ENCODE results near the gene RWDD3.

The RWDD3 gene, protein sequence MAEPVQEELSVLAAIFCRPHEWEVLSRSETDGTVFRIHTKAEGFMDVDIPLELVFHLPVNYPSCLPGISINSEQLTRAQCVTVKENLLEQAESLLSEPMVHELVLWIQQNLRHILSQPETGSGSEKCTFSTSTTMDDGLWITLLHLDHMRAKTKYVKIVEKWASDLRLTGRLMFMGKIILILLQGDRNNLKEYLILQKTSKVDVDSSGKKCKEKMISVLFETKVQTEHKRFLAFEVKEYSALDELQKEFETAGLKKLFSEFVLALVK

DNA sequence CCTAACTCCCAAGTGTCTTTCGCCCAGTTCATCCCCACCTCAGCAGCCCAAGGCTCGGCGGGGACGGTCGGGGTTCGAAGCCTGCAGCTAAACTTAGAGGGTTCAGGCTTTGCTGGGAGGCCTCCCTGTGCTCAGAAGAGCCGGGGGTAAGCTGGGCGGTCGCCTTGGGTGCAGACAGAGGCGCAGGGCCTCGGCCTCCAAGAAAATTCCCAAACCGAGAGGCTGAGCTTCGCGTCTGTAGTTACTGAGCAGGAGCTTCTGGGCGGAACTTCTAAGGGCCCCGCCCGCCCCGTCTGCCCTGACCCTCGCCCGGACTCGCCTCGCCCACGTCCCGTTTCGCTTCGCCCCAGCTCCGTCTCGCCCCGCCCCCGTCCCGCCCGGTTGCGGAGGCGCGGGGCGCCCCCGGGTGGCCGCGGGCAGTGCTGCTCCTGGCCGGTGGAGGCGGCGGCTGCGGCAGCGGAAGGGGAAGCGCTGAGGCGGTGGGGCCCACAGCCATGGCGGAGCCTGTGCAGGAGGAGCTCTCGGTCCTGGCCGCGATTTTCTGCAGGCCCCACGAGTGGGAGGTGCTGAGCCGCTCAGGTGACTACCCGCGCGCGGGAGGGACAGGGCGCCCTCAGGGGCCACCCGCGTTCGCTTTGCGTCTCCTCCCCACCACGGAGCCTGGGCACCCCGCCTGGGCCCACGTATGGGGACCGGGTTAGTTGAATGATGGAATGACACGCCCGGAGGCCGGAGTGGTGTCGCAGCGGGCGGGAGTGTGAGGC, at the start of gene RWDD3:
TSS of gene RWDD3 (plus strand) at position 474 of the 764 bp plus-strand sequence. CDS start at position 495, 21 bp downstream.
- peak; percentile 96 for DNase-seq (ENCODE audit: extremely low spot score)
- TF ChIP-seq SP1 (IDR thresholded peaks at IDR 0.05) (no peak), HDGF (IDR thresholded peaks at IDR 0.05; ENCODE audit: borderline replicate concordance) (no peak), TARDBP (IDR thresholded peaks at IDR 0.05) (no peak), FOXM1 (IDR thresholded peaks at IDR 0.05; ENCODE audit: borderline replicate concordance) (0 out of 2 replicates have a peak, but pooled peaks have one; percentile 41), FOXK2 (IDR thresholded peaks at IDR 0.05) (no peak), L3MBTL2 (conservative IDR thresholded peaks at IDR 0.05) (peak; percentile 71), ZNF384 (IDR thresholded peaks at IDR 0.05) (no peak), SUZ12 (IDR thresholded peaks at IDR 0.05) (no peak), LEF1 (IDR thresholded peaks at IDR 0.05; ENCODE audit: borderline replicate concordance) (no peak), BHLHE40 (IDR thresholded peaks at IDR 0.05; ENCODE audit: borderline replicate concordance) (no peak)
- POLR2A ChIA-PET, result interaction anchor here (0.7 to 2.0 kb wide), 14 partner anchors 10 to 380 kb away, joined by 3 to 19 read pairs (median 4); partner anchors contain the start of genes ALG14 and TLCD4
- CTCF ChIA-PET, result interaction anchor here (0.6 to 1.6 kb wide), 18 partner anchors 10 to 380 kb away, joined by 3 to 18 read pairs (median 5); partner anchors contain the start of genes ALG14 and TLCD4

DNA sequence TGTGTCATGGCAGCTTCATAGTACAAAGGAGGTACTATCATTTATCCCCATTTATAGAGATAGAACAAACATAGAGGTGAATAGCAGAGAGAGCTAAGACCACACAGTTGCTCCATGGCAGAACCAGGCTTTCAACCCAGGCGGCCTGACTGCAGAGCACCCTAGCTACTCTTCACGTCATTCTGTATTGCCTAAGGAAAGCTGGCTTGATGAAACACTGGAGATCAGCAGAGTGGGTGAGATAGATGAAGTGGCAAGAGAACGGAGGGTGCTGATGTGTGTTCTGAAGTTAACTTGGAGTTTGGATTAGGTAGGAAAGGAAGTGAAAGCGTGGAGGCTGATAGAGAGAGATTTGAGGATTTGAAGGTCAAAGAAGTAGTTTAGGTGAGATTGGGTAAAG, 47.9 kb upstream of the RWDD3 start:
- no peak for DNase-seq (ENCODE audit: extremely low spot score)
- ChIA-PET POLR2A (no interaction called here), CTCF (interaction anchor here (0.6 kb wide), 1 partner anchor 626 kb away, joined by 3 read pairs; no protein-coding TSS in a partner anchor)
- TF ChIP-seq SP1 (IDR thresholded peaks at IDR 0.05), result no peak
- TF ChIP-seq LEF1 (IDR thresholded peaks at IDR 0.05; ENCODE audit: borderline replicate concordance), result no peak
- no peak for TF ChIP-seq BHLHE40 (IDR thresholded peaks at IDR 0.05; ENCODE audit: borderline replicate concordance)
- TF ChIP-seq, protein P1, sequence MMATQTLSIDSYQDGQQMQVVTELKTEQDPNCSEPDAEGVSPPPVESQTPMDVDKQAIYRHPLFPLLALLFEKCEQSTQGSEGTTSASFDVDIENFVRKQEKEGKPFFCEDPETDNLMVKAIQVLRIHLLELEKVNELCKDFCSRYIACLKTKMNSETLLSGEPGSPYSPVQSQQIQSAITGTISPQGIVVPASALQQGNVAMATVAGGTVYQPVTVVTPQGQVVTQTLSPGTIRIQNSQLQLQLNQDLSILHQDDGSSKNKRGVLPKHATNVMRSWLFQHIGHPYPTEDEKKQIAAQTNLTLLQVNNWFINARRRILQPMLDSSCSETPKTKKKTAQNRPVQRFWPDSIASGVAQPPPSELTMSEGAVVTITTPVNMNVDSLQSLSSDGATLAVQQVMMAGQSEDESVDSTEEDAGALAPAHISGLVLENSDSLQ (IDR thresholded peaks at IDR 0.05), result no peak
- no peak for TF ChIP-seq TARDBP (IDR thresholded peaks at IDR 0.05)
- TF ChIP-seq ARNT (IDR thresholded peaks at IDR 0.05), result no peak
- TF ChIP-seq FOXA1 (IDR thresholded peaks at IDR 0.05), result no peak
- TF ChIP-seq NFRKB (IDR thresholded peaks at IDR 0.05), result no peak
- TF ChIP-seq FOXK2 (IDR thresholded peaks at IDR 0.05), result no peak
- TF ChIP-seq CTBP1 (IDR thresholded peaks at IDR 0.05; ENCODE audit: borderline replicate concordance), result no peak
- no peak for TF ChIP-seq HDGF (IDR thresholded peaks at IDR 0.05; ENCODE audit: borderline replicate concordance)
- no peak for TF ChIP-seq L3MBTL2 (conservative IDR thresholded peaks at IDR 0.05)
- no peak for TF ChIP-seq ELF4 (IDR thresholded peaks at IDR 0.05)

DNA sequence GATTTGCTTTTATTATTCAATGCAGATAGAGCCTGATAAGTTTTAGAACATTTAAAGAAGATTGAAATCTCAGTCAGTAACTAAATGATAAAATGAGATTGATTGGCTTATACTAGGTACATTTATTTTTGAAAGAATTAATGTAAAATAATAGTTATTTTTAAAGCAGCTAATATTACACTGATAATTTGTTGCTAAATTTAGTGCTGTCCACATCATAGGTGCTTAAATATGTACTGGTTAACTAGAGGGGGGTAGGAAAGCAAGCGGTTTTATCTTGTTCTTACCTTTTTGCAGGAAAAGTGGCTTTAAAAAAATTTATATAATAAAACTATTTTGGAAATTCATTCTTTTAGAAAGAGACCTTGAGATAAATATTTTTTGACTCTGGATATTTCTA, 40.4 kb upstream of the RWDD3 start:
- no peak for TF ChIP-seq FOXK2 (IDR thresholded peaks at IDR 0.05)
- TF ChIP-seq BHLHE40 (IDR thresholded peaks at IDR 0.05; ENCODE audit: borderline replicate concordance), result no peak
- no peak for TF ChIP-seq SP1 (IDR thresholded peaks at IDR 0.05)
- TF ChIP-seq L3MBTL2 (conservative IDR thresholded peaks at IDR 0.05), result no peak
- POLR2A ChIA-PET, result no interaction called here
- no peak for DNase-seq (ENCODE audit: extremely low spot score)
- CTCF ChIA-PET, result no interaction called here

DNA sequence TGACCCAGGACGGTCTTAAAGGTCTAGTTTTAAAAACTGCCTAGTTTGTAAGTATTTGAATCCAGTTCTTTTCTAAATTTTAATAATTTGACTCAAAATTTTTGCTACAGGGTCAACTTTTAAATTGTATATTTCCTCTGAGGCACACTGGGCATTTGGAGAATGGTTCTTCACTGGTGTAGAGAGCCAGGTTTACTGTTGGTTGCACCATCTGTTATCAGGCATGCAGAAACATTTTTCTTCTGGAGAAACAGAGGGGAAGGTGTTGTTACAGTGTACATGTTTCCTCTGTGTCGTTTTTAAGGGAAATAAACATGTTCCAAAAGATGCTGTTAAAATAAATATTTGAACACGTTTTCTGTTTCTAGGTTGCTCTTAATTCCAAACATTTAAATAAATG, 39.0 kb upstream of the RWDD3 start:
- POLR2A ChIA-PET, result no interaction called here
- DNase-seq (ENCODE audit: extremely low spot score), result no peak
- CTCF ChIA-PET, result interaction anchor here (0.6 kb wide), 1 partner anchor 107 kb away, joined by 4 read pairs; no protein-coding TSS in a partner anchor
- TF ChIP-seq L3MBTL2 (conservative IDR thresholded peaks at IDR 0.05) (no peak), SUZ12 (IDR thresholded peaks at IDR 0.05) (no peak), CTBP1 (IDR thresholded peaks at IDR 0.05; ENCODE audit: borderline replicate concordance) (no peak), SP1 (IDR thresholded peaks at IDR 0.05) (no peak), ARNT (IDR thresholded peaks at IDR 0.05) (no peak), BHLHE40 (IDR thresholded peaks at IDR 0.05; ENCODE audit: borderline replicate concordance) (no peak), FOXM1 (IDR thresholded peaks at IDR 0.05; ENCODE audit: borderline replicate concordance) (no peak), HDGF (IDR thresholded peaks at IDR 0.05; ENCODE audit: borderline replicate concordance) (no peak), ZNF384 (IDR thresholded peaks at IDR 0.05) (no peak)

DNA sequence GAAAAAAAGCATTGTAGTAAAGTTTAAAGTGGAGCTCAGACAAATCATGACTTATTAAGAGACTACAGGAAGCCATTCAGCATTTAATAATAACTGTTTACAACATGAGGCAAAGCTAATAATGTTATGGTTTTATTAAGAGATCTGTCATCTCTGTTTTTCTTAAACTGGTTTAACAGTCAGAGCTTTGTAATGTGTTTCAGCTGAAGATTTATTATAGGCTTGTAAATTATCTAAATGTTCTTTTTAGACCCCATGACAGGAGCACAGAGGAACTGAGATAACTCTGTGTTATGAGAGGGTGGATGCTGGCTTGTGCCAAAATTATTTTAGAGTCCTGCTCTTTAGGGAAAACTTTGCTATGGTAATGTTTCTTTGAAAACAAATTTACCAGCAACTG, 38.0 kb upstream of the RWDD3 start:
- no peak for DNase-seq (ENCODE audit: extremely low spot score)
- ChIA-PET CTCF (interaction anchor here (0.6 kb wide), 1 partner anchor 31 kb away, joined by 4 read pairs; no protein-coding TSS in a partner anchor), POLR2A (interaction anchor here (1.1 kb wide), 1 partner anchor 123 kb away, joined by 4 read pairs; the partner anchor contains the start of gene ALG14)
- TF ChIP-seq, protein P1 (IDR thresholded peaks at IDR 0.05), result peak; percentile 80
- no peak for TF ChIP-seq NFRKB (IDR thresholded peaks at IDR 0.05)
- TF ChIP-seq SP1 (IDR thresholded peaks at IDR 0.05), result no peak
- TF ChIP-seq ELF4 (IDR thresholded peaks at IDR 0.05), result no peak
- TF ChIP-seq ZNF384 (IDR thresholded peaks at IDR 0.05), result no peak

DNA sequence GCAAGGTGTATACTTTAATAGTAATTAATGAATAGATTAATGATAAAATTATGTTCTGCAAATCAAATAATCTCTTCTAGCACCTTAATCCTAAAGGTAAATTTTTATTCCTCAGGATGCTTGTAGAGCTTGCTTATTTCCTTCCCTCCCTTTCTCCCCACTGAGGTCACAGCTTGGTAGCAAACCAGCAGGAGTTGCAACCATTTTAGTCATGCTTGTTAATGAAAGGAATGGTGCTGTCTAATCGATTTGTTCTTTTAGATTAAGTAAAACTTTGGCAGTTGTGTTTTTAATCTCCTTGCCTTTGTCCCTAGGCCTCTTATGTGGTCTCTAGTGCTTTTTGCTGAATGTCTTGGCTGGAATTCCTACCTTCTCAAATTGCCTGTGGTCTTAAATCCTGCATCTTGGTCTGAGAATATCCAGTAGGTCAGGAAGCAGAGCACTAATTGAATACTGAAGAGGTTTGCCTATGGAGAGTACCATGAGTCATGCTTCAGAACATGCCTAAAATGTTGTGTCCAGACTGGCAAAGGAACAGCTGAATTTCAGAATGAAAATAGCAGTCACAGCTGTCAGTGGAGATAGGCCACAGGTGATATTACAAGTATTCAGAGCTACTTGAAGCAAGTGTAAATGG, 36.3 kb upstream of the RWDD3 start:
- TF ChIP-seq BHLHE40 (IDR thresholded peaks at IDR 0.05; ENCODE audit: borderline replicate concordance), result no peak
- no peak for TF ChIP-seq FOXM1 (IDR thresholded peaks at IDR 0.05; ENCODE audit: borderline replicate concordance)
- TF ChIP-seq ELF4 (IDR thresholded peaks at IDR 0.05), result no peak
- TF ChIP-seq ZNF384 (IDR thresholded peaks at IDR 0.05), result no peak
- TF ChIP-seq SUZ12 (IDR thresholded peaks at IDR 0.05), result no peak
- TF ChIP-seq FOXK2 (IDR thresholded peaks at IDR 0.05), result no peak
- ChIA-PET CTCF (interaction anchor here (0.9 to 1.2 kb wide), 2 partner anchors 26 to 82 kb away, joined by 3 read pairs; no protein-coding TSS in a partner anchor), POLR2A (interaction anchor here (0.9 kb wide), 1 partner anchor 125 kb away, joined by 3 read pairs; the partner anchor contains the start of gene ALG14)
- DNase-seq (ENCODE audit: extremely low spot score), result no peak

Measured in HEK293T (cell line).